Activated CD4-positive, alpha-beta memory T cell treated with anti-CD3 and anti-CD28 coated beads for 36 hours (primary cell): ENCODE results near the gene OR1M1. TPM values are rescaled to one million over a fixed set of nuclear protein-coding genes. Genes with fewer than 3 reads are reported as not detected.

ENCODE experiments used
- total RNA-seq, 2 experiments: library from RNA; stranded (reverse); gene quantifications; one replicate each; pipeline ENCODE4 v1.2.3, GENCODE V29; 2021

OR1M1 gene
- total RNA-seq, 2 experiments from 2014 or later, result not detected

Other genes with a start within 250 kb of the OR1M1 start
- gene MUC16, start 76.7 kb upstream of the OR1M1 start, total RNA-seq, result not detected
- gene OR7G2, start 20.4 kb downstream of the OR1M1 start, total RNA-seq, result not detected
- gene OR7G1, start 28.7 kb downstream of the OR1M1 start, total RNA-seq, result not detected
- not detected for gene OR7G3, start 39.9 kb downstream of the OR1M1 start, total RNA-seq
- gene ZNF317, start 53.3 kb downstream of the OR1M1 start, total RNA-seq, result 10 to 100 TPM; 31.8 to 31.9 TPM
- gene OR7D2, start 91.9 kb downstream of the OR1M1 start, total RNA-seq, result under 1 TPM in 1 of 2 experiments, not detected in 1; 0.17 TPM
- gene OR7D4, start 132.5 kb downstream of the OR1M1 start, total RNA-seq, result not detected
- gene OR7E24, start 163.9 kb downstream of the OR1M1 start, total RNA-seq, result not detected
- gene ZNF699, start 222.8 kb downstream of the OR1M1 start, total RNA-seq, result 1 to 10 TPM; 5.8 to 6.8 TPM
- gene ZNF559, start 237.1 kb downstream of the OR1M1 start, total RNA-seq, result 1 to 10 TPM; 8.0 to 9.4 TPM